MV-4-11 (cell line): Measurements from ENCODE around the gene VPS11.
"Not testable (repeated sequence)": the region's sequence is repeated elsewhere in the genome, so short reads cannot be mapped to it uniquely, and the experiment has no call there.

Experiments used
- DNase-seq: peaks from one replicate; lab custom pipeline; 2025; lab: John Stamatoyannopoulos, UW

The VPS11 gene

GRCh38 chr11:119103161-119103664 lies 35.6 kb downstream of the VPS11 start:
- DNase-seq, result not testable (repeated sequence)

- DNase-seq, result peak; percentile 48
Observed at GRCh38 chr11:119103793-119104192, 36.2 kb downstream of the VPS11 start.

GRCh38 chr11:119106564-119107537 lies 39.2 kb downstream of the VPS11 start, which contains the start of gene C2CD2L:
C2CD2L (plus strand) TSS chr11:119107344; CDS start chr11:119107742, 398 bp downstream.
- peak; percentile 92 for DNase-seq

DNA sequence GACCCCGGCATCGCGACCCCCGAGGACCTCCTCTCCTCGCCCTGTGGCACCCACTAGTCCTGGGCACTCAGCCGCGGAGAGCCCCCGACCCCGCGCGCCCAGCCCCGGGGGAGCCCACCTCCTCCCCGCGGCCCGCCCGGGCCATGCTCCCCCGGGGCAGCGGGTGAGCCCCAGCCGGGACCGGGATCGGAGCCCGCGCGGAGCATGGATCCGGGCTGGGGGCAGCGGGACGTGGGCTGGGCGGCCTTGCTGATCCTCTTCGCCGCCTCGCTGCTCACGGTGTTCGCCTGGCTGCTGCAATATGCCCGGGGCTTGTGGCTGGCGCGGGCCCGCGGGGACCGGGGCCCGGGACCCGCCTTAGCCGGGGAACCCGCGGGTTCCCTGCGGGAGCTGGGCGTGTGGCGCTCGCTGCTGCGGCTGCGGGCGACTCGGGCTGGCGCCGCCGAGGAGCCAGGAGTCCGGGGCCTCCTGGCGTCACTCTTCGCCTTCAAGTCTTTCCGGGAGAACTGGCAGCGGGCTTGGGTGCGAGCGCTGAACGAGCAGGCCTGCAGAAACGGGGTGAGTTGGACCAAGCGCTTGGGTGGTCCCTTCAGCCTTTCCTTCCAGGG lies 40.0 kb downstream of the VPS11 start:
- no peak for DNase-seq

- peak; percentile 53 for DNase-seq
Observed at GRCh38 chr11:119108146-119108856, 40.7 kb downstream of the VPS11 start.

DNA sequence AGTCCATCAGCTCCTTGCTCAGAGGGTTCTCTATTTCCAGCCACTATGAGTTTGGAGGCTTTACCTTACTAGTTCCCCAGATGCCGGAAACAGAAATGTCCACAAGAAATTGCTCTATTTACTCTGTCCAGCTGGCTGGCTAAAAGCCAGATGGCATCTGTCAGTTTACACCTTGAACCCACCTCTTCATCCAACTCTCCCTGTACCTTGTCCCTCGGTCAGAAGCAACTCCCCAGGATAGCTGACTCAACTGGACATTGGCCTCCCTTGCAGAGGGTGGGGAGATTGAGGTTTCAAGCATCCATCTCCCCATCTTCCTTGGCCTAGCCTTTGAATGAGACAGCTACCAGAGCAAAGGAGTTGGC lies 41.2 kb downstream of the VPS11 start:
- no peak for DNase-seq

DNA sequence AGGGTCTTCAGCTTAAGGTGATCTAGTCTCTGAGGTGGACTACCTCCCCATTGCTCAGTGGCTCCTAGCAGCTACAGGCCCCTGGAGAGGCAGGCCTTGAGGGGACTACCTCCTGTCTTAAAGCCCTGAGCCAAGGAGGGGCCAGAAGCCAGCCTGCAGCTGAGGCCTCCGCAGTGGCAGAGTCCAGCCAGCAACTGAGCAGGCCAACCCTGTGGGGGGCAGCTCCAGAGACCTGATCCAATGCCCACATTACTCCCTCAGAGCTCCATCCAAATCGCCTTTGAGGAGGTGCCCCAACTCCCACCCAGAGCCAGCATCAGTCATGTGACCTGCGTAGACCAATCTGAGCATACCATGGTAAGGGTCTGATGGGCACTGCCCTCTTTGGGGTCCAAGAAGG lies 42.2 kb downstream of the VPS11 start:
- DNase-seq, result no peak

GRCh38 chr11:119110439-119110838 lies 42.8 kb downstream of the VPS11 start:
- no peak for DNase-seq

GRCh38 chr11:119111361-119111925 lies 43.8 kb downstream of the VPS11 start:
- no peak for DNase-seq

- DNase-seq, result no peak
Observed at GRCh38 chr11:119112314-119113020, 44.8 kb downstream of the VPS11 start.

GRCh38 chr11:119113716-119114115 lies 46.1 kb downstream of the VPS11 start:
- no peak for DNase-seq

DNA sequence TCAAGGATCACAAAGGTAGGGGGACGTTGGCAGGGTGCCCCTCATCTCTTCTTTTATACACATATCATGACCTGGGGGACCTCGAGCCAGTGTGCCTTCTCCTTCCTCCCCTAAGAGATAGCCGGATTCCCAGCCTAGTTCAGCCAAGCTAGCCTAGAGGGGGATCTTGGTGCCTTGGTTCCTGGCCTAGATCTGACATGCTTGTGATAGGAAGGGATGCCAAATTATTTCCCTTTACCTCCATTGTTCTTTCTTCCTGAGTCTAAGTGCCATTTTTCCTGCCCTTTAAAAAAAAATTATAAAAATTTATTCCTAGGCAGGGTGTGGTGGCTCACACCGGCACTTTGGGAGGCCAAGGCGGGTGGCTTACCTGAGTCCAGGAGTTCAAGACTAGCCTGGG lies 46.7 kb downstream of the VPS11 start:
- no peak for DNase-seq

- peak; percentile 78 for DNase-seq
Observed at GRCh38 chr11:119115484-119116234, 48.0 kb downstream of the VPS11 start.

GRCh38 chr11:119116235-119116594 lies 48.6 kb downstream of the VPS11 start:
- DNase-seq, result no peak

DNA sequence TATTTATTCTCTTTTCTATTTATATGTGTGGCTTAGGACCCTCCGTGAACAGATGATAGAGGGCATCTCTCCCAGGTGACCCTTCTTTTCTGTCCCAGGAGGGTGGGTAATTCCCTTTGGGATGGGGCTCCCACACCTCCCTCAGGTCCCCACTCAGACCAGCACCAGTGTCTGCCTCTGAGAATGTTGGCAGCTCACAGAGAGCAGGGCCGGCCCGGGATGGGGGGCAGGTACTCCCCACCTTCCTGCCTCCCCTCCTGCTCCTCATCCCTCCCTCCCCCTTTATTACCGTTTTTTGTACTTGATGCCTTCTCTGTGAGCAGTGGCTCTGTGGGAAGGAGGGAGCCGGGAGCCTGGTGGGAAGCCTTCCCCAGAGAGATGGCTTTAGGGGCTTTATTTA lies 49.0 kb downstream of the VPS11 start:
- no peak for DNase-seq

DNA sequence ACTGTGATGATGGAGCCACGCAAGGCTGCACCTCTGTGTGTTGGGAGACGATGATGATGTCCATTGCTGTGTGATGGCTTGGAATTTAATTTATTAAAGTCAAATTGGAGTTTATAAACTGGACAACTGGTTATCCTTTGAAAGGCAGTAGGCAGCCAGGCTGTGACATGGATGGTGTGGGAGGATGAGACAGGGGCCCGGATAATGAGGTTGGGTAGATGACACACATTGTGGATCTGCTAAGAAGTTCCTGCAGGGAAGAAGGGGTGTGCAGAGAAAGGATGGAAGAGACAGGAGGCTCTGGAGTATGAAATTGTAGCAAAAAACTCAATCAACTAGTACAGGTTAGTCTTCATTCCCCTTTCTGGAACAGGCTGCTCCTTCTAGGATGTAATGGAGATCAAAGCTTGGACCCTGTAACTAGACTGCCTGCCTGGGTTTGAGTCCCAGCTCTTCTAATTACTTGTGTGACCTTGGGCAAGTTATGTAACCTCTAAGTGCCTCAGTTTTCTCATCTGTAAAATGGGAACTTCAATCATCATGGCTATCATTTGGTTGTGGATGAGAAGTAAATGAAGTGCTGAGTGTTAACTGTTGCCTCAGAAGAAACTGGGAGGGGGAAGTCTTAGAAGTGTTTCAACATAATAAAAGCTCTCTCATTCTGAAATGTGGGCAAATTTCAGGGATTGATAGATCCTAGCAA lies 49.5 kb downstream of the VPS11 start:
- DNase-seq, result no peak

GRCh38 chr11:119118227-119118626 lies 50.6 kb downstream of the VPS11 start:
- DNase-seq, result no peak

DNA sequence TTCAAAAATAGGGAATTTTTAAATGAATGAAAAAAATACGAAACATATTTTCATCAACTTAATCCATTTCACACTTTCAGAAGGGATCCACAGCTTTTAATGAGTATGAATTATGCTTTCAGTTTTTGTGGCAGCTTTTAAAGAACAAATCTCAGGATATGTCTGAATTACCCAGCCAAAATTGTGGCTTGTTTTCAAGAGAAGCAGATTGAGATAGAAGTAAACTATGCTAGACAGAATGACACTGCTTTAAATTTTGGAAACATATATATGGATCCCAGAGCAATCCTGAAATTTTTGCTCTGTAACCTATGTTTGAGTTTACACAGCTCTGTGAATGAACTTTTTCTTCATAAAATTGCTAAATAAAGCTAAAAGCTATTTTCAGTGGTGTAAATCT lies 51.3 kb downstream of the VPS11 start:
- no peak for DNase-seq

DNA sequence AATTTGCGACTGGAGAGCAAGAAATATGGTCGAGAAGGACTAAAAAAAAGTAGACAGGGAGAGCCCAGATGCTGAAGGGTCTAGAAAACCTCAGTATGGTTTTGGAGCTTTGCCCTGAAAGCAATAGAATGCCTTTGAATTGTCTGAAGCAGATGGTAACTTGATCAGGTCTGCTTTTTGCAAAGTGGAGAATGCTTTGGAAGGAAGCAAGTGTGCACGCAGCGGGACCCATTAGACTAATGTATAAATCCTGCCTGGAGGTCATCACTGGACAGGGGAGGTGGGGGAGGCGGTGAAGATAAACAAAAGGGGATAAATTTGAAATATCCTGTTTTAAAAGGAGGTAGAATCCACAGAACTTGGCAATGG lies 53.0 kb downstream of the VPS11 start:
- DNase-seq, result no peak
